ENCODE measurements around the gene IGF2R.
"Not testable (repeated sequence)": the region's sequence is repeated elsewhere in the genome, so short reads cannot be mapped to it uniquely, and the experiment has no call there.

IGF2R gene, protein sequence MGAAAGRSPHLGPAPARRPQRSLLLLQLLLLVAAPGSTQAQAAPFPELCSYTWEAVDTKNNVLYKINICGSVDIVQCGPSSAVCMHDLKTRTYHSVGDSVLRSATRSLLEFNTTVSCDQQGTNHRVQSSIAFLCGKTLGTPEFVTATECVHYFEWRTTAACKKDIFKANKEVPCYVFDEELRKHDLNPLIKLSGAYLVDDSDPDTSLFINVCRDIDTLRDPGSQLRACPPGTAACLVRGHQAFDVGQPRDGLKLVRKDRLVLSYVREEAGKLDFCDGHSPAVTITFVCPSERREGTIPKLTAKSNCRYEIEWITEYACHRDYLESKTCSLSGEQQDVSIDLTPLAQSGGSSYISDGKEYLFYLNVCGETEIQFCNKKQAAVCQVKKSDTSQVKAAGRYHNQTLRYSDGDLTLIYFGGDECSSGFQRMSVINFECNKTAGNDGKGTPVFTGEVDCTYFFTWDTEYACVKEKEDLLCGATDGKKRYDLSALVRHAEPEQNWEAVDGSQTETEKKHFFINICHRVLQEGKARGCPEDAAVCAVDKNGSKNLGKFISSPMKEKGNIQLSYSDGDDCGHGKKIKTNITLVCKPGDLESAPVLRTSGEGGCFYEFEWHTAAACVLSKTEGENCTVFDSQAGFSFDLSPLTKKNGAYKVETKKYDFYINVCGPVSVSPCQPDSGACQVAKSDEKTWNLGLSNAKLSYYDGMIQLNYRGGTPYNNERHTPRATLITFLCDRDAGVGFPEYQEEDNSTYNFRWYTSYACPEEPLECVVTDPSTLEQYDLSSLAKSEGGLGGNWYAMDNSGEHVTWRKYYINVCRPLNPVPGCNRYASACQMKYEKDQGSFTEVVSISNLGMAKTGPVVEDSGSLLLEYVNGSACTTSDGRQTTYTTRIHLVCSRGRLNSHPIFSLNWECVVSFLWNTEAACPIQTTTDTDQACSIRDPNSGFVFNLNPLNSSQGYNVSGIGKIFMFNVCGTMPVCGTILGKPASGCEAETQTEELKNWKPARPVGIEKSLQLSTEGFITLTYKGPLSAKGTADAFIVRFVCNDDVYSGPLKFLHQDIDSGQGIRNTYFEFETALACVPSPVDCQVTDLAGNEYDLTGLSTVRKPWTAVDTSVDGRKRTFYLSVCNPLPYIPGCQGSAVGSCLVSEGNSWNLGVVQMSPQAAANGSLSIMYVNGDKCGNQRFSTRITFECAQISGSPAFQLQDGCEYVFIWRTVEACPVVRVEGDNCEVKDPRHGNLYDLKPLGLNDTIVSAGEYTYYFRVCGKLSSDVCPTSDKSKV (N-terminal part only)

DNA sequence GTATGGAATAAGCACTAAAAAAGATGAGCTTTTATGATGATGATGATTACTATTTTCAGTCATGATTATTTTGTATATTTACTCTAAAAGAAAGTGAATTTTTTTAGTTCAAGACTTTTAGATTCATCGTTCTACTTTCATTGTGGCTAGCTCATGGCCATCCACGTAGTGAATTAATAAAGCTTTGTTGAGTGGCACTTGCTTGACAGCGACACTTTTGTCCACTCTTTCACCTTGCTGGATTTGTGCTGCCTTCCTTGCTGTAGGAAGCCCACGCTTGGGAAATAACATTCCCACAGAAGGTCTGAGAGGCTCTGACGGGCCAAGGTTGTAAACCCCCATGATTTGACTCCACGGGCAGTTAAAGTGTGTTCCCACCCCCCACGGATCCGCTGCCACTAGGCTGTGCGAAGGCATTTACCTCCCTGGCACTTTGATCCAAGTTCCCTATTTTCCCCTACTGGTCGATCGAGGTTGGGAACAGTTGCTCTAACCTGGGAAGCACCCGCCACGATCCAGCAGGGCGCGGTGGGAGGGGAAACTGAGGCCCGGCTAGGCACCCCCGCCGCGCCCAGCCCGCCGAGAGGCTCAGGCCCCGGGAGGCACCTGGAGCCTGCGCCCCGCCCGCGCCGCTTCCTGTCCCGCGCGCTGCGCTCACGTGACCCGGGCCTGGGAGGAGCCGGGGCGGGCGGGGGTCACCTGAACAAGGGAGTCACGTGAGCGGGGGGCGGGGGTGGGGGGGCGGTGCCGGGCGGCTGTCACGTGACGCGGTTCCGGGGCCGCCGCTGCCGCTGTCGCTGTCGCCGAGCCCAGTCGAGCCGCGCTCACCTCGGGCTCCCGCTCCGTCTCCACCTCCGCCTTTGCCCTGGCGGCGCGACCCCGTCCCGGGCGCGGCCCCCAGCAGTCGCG lies at the start of gene IGF2R:
Gene IGF2R, plus strand, starts transcription at position 788 of the 909 bp plus-strand sequence. CDS start 165 bp downstream, outside the sequence.
- DNase-seq (ENCODE audit: low spot score) = peak; percentile 97

GRCh38 chr6:159919800-159920199 lies 49.1 kb upstream of the IGF2R start:
- DNase-seq (ENCODE audit: low spot score) = no peak

DNA sequence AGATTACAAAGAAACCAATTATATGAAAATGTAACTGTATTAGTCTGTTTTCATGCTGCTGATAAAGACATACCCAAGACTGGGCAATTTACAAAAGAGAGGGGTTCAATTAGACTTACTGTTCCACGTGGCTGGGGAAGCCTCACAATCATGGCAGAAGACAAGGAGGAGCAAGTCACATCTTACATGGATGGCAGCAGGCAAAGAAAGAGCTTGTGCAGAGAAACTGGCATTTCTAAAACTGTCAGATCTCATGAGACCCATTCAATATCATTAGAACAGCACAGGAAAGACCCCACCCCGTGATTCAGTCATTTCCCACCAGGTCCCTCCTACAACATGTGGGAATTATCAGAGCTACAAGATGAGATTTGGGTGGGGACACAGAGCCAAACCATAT lies 44.7 kb upstream of the IGF2R start:
- DNase-seq (ENCODE audit: low spot score) = not testable (repeated sequence)

DNA sequence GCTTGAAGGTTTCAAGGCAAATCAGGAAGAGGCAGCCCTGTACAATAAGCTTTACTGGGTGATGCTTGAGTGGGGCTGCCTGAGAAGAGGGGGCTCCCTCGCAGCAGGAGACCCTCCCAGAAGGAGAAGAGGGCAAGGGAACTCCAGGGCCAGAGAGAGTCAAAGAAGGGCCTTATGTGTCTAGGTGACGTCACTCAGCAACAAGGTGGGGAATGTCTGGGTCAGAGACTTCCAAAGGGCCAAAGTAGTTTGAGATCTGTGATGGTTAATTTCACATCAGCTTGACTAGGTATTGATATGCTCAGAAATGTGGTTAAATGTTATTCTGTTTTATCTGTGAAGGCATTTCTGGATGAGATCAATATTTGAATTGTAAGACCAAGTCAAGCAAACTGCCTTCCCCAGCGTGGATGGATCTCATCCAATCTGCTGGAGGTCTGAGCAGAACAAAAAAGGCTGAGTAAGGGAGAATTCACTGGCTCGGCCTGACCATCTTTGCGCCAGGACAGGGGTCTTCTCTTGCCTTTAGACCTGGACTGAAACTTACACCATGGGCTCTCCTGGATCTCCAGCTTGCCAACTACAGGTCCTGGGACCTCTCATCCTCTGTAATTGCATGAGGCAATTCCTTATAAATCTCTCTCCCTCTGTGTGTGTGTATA lies 42.2 kb upstream of the IGF2R start:
- no peak for DNase-seq (ENCODE audit: low spot score)

GRCh38 chr6:159929819-159930218 lies 39.1 kb upstream of the IGF2R start:
- DNase-seq (ENCODE audit: low spot score) = no peak

DNA sequence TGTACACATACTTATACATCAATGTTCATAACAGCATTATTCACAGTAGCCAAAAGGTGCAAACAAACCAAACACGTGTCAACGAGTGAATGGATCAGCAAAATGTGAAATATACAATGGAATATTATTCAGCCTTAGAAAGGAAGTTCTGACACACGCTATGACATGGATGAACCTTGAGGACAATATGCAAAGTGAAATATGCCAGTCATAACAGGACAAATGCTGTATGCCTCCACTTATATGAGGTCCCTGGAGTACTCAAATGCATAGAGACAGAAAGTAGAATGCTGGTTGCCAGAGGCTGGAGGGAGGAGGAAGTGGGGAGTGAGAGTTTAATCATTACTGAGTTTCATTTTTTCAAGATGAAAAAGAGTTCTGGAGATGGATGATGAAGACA lies 37.8 kb upstream of the IGF2R start:
- DNase-seq (ENCODE audit: low spot score) = no peak

DNA sequence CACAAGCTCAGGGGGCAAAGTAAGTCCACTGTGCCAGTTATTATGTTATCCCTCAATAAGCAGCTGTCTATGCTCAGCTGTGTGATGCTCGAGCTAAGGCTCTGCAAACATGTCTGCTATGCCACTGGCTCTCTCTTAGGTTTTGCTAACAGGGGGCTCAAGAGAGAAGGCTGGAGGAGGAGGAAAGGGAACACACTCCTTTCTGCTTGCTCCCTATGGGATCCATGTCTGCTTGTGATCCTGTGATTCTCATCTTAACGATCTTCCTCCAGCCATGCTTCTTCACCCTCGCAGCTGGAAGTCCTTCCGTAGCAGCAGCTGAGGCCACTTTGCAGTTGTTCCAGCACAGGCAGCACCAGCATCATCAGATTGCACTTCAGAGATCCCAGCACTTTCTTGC lies 37.0 kb upstream of the IGF2R start:
- no peak for DNase-seq (ENCODE audit: low spot score)

DNA sequence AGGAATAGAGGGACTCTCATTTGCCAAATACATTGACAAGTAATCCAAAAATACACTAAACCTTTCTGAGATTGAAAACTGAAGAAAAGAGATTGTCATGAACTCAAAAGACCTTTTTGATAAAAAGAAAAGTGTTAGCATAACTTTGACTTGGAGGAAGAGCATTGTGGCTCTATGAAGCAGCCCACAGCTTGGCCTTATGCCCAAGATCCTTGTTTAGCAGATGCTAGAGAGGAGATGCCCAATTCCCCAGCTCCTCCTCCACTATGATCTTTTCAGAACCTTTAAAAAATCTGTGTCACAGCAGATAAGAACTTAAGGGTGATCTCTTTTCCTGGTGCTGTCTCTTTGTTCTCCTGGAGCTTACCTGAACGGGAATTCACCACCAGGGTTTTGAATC lies 35.8 kb upstream of the IGF2R start:
- no peak for DNase-seq (ENCODE audit: low spot score)

- no peak for DNase-seq (ENCODE audit: low spot score)
Measured at GRCh38 chr6:159934181-159934580, 34.7 kb upstream of the IGF2R start.

DNA sequence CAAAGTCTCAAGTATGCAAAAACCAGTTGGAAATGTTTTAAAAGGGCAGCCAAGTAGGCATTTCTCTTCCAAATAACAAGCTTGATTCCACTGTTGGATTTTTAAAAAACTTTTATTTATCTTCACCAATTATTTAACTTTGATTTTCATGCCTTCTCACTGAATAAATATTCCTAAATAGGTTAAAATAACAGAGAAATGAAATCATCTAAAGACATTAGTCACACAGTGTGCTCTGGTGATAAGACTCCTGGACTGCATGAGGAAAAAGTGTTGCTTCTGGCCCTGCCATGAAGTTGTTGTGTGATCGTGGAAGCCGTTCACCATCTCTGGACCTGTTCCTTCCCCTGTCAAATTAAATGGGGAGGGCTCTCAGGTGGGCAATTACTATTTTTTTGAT lies 33.8 kb upstream of the IGF2R start:
- no peak for DNase-seq (ENCODE audit: low spot score)

- DNase-seq (ENCODE audit: low spot score) = peak; percentile 13
Measured at GRCh38 chr6:159935633-159936032, 33.2 kb upstream of the IGF2R start.

GRCh38 chr6:159939591-159940016 lies 29.3 kb upstream of the IGF2R start:
- DNase-seq (ENCODE audit: low spot score) = no peak

DNA sequence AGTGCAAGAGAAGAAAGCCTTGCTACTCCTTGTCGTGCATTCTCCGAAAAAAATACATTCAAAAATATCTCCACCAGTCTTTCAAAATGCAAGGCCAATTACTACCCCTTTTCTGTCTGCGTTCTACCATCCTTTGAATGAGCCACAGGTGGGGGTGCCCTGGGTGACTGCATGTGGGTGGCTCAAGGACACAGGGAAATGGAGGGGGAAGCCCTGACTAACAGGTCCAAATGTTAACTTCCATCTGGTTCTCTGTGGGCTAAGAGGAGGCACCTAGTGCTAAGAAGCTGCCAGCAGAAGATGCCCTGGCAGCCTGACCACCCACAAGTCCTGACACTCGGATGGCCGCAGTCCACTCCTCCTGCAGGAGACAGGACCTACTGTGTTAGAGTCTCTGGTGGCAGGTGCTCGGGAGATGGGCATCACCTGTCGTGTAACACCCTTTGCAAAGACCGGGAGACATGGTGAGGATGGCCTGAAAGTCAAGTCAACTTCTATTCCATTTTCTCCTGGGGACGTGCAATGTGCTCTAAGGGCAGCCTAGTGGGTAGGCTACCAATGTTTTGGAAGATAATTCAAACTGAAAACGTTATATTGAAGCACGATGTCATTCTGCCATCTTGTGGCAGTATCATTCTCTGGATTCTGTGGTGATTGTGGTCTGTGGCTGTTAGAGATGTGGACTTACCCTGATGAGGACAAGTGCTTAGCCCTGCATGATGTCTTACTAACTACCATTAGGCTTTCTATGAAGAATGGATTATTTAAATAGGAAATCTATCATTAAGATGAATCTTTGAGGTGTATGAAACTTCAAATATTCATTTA lies 27.4 kb upstream of the IGF2R start:
- DNase-seq (ENCODE audit: low spot score) = peak; percentile 50

DNA sequence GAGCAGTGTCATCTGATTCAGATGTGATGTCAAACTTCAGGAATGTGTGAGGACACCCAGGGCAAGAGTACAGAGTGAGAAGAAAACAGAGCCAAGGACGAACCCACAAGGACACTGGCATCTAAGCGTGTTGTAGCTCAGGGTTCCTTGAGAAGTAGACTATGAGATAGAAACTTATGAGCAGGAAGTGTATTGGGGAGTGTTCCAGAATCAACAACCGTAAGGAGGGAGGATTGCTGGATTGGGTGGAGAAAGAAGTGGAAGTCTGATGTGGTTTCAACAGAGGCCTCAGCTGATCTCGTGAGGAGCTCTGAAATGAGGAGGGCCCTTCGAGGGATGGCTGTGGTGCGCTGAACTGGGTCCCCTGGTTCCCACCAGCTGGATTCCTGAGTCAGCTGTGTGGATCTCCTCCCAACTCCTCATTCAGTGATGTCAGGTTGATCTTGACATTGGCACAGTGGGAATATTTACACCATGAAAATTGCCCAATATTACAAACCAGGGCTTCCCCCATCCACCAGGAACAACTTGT lies 25.7 kb upstream of the IGF2R start:
- DNase-seq (ENCODE audit: low spot score) = peak; percentile 61

DNA sequence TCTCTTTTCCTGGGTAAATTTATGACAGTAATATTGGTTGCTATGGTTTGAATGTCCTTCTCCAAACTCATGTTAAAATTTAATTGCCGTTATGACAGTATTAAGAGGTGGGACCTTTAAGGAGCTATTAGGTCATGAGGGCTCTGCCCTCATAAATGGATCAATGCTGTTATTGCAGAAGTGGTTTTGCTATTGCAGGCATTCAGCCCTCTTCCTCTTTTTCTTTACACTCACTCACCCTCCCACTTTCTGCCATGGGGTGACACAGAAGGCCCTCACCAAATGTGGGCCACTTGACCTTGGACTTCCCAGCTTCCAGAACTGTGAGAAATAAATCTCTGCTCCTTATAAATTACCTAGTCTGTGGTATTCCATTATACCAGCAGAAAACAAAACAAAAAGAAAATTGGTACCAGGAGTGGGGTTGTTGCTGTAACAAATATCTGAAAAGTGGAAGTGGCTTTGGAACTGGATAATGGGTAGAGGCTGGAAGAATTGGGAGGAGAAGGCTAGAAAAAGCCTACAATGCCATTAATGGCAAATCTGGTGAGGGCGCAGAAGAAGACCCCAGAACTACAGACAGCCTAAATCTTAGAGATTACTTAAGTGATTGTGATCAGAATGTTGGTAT lies 24.8 kb upstream of the IGF2R start:
- no peak for DNase-seq (ENCODE audit: low spot score)

DNA sequence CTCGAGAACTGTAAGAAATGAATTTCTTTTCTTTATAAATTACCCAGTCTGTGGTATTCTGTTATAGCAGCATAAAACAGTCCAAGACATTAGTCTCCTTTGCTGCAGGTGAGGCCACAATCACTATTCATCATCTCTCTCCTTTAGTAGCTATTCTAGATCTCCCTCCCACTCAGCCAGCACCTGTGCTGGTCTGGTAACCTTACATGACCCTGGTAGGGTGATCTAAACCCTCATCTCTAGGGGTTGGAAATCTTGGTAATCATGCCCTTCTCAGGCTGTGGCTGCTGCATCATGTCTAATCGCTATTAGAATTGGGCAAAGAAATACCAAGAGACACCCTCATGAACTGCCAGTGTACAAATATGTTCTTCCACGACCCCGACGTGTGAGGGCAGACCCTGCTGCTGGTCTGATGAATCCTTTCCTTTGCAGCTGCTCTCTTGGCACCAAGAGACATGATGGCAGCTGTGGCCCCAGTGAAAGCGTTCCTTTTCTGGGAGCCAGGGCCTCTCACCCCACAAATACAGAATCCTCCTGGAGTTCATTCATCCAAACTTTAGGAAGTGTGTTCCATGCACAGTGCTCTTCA lies 23.0 kb upstream of the IGF2R start:
- DNase-seq (ENCODE audit: low spot score) = no peak

- DNase-seq (ENCODE audit: low spot score) = no peak
Measured at GRCh38 chr6:159946912-159947311, 22.0 kb upstream of the IGF2R start.

DNA sequence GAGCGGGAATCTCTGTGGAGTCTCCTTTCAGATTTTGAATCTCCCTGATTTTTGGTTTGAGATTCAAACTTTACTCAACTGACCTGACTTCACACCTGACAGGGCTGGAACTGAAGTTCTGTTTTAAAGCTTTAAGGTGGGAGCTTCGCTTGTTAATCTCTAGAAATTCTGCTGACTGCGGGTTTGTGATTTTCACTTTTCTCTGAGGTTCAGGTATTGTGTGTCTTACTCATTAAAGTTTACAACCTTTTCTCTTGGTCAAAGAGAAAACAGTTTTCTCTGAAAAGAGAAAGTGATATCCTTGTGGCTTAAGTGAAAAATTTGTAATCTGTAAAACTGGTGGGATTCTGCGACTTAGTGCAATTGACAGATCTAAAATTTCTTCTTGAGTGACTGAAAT lies 20.7 kb upstream of the IGF2R start:
- DNase-seq (ENCODE audit: low spot score) = no peak

DNA sequence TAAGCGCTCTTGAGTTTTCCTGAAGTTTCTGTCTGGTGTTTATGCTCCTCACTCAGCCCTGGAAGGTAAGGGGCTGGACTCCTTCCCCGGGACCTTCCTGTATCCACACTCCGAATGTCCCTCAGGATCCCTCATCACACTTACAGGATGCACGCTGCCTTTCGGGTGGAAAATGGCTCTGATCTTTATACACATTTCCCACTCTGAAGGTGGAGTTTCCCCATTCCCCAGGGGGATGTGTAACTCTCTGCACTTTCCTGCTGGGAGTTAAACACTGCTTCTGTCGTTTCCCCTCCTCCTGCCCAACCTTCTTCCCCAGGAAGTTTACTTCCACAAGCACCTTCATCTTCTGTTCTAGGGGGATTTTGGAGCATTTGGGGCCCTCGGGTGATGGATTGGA lies 17.1 kb upstream of the IGF2R start:
- no peak for DNase-seq (ENCODE audit: low spot score)

Measured in AG08395 (cell line).